NCI-H1436 (cell line): Measurements from ENCODE around the gene ARHGAP23.
"Not testable (repeated sequence)": the region's sequence is repeated elsewhere in the genome, so short reads cannot be mapped to it uniquely, and the experiment has no call there.

Source experiments
- DNase-seq: peaks from one replicate; lab custom pipeline; 2025; lab: John Stamatoyannopoulos, UW

The ARHGAP23 gene

DNA sequence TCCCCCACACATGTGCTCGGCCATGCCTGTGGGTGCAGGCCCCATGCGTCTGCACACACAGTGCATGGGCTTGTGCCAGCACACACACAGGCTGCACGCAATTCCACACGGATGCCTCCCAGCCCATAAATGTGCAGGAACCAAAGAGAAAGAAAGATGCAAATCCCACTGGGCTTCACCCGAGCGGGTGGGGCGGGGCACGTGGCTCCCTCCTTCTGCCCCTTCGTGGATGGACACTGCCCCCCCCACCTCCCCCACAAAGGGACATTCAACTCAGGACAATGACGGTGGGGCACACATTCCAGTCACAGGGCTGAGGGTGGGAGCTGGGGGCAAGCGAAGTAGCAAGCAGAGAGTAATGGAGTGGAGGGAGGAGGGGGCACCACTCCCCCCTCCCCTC lies 102.6 kb downstream of the ARHGAP23 start:
- DNase-seq = not testable (repeated sequence)

DNA sequence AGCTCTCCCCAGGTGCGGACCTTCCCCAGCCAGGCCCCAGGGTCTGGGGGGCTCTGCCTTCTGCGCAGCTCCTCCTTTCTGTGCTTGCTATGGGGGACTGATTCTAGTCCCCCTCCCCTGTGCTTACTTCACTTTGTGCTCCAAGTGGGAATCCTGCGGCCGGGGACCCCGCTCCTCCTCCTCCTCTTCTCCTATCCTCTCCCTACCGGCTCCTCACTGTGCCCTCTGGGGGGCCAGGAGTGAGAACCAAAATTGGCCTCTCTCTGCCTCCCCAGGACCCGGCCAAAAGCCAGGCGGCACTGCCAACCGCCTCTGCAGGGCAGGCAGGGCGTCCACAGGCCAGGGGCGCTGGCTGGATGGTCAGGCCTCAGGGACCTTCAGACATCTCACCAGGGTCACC lies 103.5 kb downstream of the ARHGAP23 start:
- not testable (repeated sequence) for DNase-seq

DNA sequence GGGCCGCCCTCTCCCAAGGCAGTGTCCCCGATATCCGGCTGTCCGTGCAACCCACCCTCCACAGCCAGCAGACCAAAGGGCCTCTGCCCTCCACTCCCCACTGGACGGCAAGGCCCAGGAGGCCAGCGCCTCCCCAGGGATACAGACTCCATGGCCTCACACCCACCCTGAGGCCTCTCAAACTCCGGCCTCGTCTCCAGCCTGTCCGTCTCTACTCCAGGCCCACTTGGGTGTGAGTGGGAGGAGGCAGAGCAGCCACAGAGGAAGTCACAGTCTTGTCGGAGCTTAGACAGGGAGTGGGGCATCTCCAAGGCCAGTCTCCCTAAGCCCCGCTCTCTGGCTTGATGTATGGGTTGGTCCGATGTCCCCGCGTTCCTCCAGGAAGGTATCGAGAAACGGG lies 104.2 kb downstream of the ARHGAP23 start:
- DNase-seq = no peak

DNA sequence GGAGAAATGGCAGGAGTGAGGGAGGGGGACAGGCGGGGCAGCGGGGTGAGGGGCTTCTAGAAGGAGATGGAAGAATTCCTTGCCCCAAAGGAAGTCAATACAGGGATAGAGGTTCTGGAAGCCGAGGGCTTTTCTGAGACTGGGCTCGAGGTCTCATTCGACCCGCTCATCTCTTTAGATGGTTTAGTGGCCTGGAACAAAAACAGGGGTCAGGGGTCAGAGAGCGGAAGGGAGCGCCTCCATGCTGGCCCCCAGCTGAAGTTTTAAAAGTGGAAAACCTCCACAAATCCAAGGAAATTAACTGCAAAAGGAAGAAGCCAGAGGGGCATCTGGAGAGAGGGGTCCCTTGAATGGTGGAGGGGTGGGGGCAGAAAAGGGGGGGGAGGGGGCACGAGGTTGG lies 105.0 kb downstream of the ARHGAP23 start:
- no peak for DNase-seq

DNA sequence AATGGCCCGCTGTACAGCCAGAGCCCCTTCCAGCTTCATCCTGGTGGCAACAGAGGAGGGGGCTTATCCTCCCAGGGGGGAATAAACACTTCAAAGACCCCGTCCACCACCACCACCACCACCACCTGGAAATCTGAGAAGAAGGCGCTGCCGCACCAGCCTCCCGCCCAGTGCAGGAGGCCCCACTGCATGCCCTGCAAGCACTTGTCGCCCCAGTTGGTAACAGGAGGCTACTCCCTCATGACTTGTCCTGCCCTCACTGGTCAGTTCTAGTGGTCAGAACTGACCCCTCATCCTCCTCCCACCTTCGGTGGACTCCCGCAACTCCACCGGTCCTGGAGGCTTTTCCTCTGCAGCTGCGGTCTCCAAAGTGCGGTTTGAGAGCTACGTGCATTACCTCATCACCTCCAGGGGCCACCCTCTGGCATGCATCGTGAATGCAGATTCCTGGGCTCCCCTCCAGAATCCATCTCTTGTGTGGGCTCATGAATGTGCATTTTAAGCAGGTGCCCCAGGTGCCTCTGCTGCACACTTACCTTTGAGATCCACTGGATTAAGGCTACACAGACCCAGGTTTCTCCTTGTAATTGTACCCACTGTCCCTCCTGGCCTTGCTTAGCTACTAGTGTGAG lies 105.7 kb downstream of the ARHGAP23 start:
- no peak for DNase-seq

DNA sequence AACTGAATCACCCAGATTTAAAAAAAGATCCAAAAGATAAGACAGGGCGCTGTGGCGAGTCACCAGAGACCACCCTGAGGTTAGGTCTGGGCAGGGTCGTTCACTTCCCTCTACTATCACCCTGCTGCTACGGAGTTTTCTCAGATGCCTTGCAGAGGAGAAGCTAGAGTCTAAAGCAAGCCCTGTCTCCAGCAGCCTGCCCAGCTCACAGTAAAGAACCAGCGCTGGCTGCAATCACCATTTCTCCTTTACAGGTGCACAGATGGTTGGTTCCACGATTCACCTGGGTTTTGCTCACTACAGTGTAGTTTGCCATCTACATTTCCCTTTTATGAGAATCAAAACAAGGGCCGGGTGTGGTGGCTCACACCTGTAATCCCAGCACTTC lies 106.2 kb downstream of the ARHGAP23 start:
- no peak for DNase-seq

DNA sequence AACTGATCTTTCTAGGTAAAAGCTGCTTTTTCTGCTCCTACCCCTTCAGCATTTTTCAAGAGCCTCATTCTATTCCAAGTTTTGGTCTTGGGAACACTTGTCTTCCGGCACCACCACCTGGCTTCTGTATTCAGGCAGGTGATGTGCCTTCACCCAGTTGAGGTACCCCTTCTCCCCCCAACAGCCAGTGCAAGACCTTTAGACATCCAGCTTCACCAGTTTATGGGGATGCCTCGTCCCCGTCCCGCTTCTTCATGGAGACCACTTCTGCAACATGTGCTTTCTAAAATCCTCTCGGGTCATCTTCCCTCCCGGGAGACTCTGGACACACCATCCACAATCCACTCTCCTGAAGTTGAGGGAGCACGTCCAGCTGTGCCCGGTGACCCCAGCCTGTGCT lies 107.6 kb downstream of the ARHGAP23 start:
- DNase-seq = no peak

DNA sequence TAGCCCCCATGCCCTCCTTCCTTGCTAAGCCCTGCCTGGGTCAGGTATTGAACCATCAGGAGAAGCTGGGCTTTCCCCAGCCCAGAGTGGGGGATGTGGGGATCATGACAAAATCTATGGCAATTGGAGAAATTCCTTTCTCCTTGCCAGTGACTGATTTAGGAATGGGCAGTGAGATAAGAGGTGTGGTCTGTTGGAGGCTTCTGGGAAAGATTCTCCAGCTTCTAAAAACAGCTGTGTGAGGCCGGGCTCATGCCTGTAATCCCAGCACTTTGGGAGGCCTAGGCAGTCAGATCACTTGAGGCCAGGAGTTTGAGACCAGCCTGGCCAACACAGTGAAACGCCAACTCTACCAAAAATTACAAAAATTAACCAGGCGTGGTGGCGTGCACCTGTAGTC lies 108.4 kb downstream of the ARHGAP23 start:
- no peak for DNase-seq

DNA sequence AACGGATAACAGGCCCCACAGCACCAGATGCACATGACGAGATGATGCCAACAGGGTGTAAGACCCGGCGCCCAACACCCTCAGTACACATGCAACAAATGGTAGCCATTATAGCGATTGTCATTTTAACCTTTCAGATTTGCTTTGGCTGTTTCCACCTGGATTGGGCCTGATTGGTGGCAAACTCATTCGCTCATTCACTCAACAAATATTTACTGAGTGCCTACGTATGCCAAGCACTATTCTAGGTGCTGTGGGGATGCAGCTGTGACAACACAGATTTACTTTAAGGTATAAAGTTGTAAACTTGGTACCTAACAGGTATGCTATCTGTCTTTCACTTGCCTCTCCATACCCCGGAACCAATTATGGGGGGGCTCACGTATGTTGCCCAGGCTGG lies 110.6 kb downstream of the ARHGAP23 start:
- peak; percentile 88 for DNase-seq

DNA sequence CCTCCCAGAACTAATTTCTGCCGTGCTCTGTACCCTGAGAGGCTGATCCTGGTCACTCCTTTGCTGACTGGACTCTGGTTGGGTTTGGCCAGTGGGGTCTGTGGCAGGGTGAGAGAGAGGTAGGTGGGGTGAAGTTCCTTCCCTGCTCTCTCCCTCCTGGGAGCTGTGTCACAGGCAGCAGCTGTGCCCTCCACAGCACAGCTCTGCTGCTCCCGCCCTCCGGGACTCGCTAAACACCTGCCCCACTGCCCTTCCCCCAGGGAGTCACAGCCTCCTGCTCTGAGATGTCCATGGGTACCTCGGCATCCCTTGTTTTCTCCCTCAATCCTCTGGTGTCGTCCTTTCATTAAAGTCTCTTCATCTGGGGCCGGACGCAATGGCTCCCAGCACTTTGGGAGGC lies 111.1 kb downstream of the ARHGAP23 start:
- peak; percentile 94 for DNase-seq

DNA sequence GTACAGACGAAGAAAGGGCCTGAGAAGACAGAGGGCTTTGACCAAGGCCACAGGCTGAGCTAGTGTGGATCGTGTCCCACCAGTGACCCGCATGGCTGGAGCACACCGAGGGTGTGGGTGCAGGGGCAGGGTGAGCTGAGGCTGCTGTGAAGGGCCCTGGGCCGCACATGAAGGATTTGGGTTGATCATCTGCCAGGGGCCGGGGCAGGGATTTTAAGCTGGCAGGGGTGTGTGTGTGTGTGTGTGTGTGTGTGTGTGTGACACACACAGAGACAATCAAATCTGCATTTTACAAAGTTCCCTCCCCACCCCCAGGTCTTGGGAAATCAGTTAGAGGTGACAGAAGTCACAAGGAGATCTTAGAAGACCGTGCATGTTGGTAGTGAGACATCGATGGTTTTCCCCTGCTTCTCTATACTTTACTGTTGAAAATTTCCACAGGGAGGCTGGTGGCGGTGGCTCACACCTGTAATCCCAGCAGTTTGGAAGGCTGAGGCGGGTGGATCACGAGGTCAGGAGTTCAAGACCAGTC lies 112.3 kb downstream of the ARHGAP23 start:
- no peak for DNase-seq

DNA sequence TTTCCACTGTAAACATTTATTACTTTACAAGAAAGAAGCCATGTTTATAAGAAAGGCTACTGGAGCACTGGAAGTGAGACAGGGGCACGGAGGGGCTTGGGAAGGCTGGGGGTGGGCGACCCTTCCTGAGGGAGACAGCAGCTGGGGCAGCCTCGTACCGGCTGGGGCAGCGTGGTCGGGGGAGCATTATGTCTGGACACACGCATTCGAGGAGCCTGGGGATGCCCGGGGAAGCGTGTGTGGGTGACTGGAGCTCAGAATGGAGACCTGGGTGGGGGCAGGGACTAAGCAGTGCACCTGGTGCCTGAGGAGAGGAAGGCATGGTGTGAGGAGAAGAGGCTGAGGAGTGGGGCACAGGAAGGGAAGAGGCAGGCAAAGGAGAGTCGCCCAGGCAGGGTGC lies 113.0 kb downstream of the ARHGAP23 start:
- DNase-seq = peak; percentile 42

DNA sequence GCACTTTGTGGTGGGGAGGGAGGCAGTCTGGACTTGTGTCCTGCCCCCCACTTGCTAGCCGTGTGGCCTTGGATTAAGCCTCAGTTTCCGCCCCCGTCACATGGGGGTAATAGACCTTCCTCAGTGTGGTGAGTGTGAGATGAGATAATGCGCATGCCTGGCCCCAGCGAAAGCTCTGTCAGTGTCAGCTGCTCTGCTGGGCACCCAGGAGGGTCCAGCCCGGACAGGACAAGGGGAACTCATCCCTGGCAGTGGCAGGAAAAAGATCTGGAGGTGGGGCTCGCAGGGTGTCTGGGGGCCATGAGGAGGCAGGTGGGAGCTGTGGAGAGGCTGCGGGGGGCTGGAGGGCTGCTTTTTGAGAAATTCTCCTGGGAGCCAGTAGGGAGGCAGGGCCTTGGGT lies 114.0 kb downstream of the ARHGAP23 start:
- DNase-seq = no peak

DNA sequence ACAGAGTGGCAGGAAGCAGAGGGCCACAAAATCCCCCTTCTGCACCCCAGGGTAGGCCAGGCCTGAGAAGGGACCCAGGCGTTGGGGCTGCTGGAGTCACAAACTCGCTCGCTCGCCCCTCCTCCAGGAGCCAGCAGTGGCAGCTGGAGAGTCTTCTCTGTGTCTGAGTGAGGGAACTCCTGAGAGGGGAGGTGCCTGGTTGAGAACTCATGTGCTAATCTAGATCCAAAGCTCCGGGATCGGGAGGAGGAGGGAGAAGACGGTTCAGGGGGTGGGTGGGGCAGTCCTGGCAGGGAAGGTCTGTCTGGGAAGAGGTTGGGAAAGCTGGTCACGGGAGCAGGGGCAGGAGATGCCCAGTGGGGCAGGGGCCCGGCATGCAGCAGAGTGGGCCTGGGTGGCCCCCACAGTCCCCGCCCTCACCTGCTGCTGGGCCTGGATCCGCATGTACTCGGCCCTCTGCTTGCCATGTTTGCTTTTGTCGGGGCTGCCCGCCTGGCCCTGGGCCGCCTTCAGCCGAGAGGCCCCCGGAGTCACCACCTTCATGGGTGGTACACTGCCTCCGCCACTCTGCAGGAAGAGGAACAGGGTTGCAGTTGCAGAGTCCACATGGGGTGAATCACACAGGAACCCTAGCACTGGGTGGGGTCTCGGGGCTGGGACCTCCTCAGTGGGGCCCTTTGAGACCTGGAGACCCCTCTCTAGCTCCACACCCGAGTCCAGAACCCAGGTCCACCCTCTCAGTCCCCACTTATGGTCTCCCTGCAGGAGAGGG lies 115.3 kb downstream of the ARHGAP23 start:
- DNase-seq = no peak

DNA sequence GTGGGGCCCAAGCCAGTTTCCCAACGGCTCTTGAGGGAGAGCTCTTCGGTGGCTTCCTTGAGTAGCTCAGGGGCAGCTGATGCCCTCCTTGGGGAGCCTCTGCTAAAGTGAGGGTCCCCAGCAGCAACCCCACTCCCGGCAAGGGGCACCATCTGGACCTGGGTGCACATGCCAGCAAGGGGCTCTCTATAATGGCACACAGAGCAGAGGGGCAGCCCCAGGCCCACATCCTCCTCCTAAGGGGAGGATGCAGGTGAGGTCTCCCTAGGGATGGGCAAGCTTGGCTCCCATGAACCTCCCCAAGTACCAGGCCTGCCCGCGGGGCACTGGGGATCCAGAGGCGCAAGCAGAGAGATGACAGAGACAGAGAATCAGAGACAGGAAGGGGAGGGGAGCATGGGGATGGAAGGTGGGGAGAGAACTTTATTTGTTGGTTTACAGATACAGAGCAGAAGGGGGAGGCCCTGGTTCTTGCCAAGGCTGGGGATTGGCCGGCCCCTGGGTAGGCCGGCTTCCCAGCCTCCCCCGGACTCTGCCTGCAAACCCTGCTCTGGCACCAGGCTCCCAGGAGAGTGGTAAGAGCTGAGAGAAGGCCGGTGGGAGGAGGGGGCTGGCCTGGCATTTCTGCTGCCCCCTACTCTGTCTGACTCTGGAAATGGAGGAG lies 116.0 kb downstream of the ARHGAP23 start:
- peak; percentile 72 for DNase-seq

DNA sequence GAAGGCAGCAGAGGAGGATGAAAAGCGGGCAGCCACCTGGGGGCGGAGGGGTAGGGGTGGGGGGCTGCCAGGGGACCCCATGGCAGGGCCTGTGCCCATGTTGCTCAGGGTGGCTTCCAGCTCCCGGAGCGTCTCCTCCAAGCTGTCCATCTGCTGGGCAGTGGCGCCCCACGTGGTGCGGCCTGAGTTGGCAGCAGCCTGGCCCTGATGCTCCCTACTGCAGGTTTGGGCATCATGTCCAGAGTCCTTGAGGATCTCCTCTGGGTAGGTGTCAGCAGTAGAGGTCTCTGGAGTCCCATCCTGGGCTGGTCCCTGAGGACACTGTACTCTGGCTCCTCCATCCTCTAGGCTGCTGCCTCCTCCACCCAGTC lies 116.6 kb downstream of the ARHGAP23 start:
- no peak for DNase-seq

DNA sequence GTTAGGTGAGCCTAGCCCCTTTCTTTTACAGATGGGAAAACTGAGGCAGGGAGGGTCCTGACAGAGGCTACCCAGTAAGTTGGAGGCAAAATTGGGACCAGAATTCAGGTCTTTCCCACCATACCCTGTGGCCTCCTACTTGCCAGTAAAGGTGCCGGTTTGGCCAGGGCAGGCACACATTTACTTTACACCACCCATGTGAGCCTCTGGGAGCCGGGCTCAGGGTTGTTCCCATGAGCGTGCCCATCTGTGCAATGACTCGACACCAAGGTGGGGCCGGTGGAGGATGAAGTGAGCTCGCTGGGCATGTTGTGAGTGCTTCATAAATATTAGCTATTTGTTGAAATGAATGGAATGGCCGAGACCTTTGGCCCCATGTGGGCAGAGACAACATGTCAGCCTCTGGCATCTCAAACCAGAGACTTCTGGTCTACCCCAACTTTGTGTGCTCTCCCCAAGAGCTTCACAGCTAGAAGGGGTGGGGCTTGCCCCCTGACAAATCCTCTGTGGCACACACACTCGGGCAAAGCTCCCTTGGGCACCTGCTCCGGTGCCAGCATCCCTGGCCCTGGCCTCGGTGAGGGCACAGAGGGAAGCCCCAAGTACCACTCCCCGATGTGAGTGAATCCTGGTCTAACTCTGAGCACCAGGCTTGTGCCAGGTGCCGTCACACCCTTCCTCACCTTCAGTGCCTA lies 117.4 kb downstream of the ARHGAP23 start:
- no peak for DNase-seq

DNA sequence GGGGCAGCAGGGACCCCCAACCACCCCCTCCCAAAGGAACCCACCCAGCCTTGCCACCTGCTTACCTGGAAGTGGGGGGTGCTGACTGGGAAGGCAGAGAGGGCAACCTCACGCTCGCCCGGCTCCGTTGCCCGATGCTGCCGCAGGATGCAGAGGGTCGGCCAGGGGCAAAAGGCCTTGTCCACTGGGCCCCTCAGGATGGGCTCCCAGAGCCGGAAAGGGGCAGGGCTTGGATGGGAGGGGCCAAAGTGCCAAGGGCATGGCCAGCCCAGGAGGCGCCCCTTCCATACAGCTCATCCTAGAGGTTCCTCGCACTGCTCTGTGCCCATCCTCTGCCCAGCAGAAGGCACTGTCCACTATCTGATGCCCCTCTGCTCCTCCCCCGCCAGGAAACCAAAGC lies 118.1 kb downstream of the ARHGAP23 start:
- no peak for DNase-seq

DNA sequence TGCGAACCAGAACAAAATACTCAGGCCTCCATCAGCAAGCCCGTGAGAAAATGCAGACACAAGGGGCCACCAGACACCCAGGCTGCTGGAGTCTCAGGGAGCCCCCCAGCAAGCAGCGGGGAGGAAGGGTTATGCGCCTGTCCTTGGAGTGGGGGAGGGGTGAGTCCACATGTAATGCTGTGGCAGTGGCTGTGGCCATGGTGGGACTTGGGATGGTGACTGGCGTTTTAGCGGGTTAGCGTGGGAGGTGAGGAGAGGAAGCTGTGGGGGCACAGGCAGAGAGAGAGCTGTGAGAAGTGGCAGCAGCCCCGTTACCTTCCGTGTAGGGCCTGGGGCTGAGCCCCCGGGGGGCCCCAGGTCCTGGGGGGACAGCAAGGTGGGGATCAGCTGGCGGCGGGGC lies 119.2 kb downstream of the ARHGAP23 start:
- no peak for DNase-seq

DNA sequence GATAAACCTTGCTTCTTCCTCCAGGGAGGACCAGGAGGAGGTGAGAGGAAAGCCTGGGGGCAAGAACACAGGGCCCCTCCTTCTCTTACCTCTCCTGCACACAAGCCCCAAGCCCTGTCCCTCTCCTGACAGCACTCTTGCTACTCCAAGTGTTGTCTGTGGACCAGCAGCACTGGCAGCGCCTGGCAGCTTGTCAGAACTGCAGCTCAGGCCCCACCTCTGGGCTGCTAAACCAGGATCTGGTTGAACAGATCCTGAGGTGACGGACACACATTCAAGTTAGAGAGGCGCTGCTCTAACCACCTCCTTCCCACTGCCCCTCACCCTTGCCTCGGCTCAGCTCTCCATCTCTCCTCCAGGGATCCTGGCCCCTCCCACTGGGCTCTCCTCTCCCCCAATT lies 121.0 kb downstream of the ARHGAP23 start:
- DNase-seq = no peak

DNA sequence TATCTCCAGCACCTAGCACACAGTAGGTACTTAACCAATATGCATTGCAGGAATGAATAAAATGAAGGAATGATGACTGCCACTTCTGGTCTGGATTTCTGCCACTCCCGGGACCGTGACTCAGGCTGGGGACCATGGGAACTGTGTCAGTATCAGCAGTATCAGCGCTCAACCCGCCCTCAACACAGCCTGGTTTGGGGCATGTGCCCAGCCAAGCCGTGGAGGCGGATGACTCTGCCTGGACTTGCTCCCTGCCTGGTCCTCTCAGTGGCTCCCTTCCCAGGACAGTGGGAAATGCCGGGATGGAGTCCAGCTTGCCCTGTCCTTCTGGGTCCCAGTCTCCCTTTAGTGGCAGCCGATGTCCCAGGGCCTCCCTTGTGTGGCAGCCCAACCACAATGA lies 122.4 kb downstream of the ARHGAP23 start:
- no peak for DNase-seq

DNA sequence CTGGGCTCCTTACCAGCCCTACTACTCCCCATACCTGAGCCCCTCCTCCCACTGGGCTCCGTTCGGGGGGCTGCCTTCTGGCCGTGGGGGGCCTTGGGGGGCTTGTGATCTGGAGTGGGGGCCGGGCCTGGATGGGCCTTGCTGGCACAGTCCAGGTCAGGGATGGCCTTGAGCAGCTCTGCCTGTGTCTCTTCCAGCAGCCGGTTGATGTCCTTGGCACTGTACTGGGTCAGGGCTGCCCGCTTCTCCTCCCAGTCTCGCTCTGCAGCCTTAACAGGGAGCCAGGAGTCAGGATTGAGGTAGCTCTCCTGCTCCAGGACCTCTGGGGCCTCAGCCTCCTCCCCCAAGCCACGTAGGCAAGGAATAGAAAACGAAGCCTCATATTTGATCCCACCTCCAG lies 122.9 kb downstream of the ARHGAP23 start:
- DNase-seq = no peak

DNA sequence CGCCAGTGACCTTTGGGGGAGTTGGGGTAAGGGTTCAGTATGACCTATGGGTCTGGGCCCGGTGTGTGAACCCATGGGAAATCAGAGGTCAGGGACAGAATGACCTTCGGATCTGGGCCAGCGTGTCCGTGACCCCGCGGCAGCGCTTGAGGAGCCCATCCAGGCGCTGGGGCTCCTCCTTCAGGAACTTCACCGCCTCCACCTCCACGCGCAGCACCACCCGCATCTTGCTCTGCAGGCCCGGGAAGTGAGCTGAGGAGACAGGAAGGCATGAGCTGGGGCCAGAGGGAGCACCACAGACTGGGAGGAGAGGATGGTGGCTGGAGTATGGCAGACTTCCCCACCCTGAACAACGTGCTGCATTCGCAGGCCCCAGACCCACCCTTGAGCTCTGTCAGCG lies 124.1 kb downstream of the ARHGAP23 start:
- no peak for DNase-seq
